Measurements from ENCODE around the gene CMC2.

- TF ChIP-seq SUZ12 (IDR thresholded peaks at IDR 0.05; ENCODE audit: extremely low read depth, insufficient read depth, insufficient read length) = no peak
- TF ChIP-seq ZNF274 (IDR thresholded peaks at IDR 0.05; ENCODE audit: low read depth, low read length) = no peak
These were observed 24.0 kb downstream of the CMC2 start for GRCh38 chr16:80982646-80983045.

All from NT2/D1 (cell line).